ENCODE data around the gene RFXANK.

DNA sequence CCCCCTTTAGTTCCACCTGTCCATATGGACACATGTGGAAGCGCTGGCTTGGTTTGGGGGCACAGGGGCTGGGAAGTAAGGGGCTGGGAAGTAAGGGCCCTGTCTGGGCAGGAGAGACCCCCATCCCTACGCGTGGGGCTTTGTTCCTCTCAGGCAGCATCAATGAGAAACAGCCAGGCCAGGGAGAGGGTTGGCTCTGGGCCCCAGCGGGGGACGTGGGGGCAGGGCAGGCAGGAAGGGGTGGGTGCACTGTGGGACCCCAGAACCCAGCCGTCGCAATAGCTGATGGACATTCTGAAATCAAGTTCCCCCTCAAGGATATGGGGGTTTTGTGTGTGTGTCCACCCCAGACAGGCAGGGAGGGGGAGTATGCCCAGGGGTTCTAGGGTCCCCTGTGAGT lies 20.9 kb downstream of the RFXANK start:
- TF ChIP-seq, protein P1, sequence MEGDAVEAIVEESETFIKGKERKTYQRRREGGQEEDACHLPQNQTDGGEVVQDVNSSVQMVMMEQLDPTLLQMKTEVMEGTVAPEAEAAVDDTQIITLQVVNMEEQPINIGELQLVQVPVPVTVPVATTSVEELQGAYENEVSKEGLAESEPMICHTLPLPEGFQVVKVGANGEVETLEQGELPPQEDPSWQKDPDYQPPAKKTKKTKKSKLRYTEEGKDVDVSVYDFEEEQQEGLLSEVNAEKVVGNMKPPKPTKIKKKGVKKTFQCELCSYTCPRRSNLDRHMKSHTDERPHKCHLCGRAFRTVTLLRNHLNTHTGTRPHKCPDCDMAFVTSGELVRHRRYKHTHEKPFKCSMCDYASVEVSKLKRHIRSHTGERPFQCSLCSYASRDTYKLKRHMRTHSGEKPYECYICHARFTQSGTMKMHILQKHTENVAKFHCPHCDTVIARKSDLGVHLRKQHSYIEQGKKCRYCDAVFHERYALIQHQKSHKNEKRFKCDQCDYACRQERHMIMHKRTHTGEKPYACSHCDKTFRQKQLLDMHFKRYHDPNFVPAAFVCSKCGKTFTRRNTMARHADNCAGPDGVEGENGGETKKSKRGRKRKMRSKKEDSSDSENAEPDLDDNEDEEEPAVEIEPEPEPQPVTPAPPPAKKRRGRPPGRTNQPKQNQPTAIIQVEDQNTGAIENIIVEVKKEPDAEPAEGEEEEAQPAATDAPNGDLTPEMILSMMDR (IDR thresholded peaks at IDR 0.05), result no peak
- TF ChIP-seq POLR2A (IDR thresholded peaks at IDR 0.05), result no peak

All from vagina (tissue), 2 donors.